Measurements from ENCODE around the gene ATP4B. TPM values are rescaled to one million over a fixed set of nuclear protein-coding genes. Genes with fewer than 3 reads are reported as not detected.
"Not testable (repeated sequence)": the region's sequence is repeated elsewhere in the genome, so short reads cannot be mapped to it uniquely, and the experiment has no call there.

The ATP4B gene
- total RNA-seq, 1 donor from 2014 or later, result not detected

DNA sequence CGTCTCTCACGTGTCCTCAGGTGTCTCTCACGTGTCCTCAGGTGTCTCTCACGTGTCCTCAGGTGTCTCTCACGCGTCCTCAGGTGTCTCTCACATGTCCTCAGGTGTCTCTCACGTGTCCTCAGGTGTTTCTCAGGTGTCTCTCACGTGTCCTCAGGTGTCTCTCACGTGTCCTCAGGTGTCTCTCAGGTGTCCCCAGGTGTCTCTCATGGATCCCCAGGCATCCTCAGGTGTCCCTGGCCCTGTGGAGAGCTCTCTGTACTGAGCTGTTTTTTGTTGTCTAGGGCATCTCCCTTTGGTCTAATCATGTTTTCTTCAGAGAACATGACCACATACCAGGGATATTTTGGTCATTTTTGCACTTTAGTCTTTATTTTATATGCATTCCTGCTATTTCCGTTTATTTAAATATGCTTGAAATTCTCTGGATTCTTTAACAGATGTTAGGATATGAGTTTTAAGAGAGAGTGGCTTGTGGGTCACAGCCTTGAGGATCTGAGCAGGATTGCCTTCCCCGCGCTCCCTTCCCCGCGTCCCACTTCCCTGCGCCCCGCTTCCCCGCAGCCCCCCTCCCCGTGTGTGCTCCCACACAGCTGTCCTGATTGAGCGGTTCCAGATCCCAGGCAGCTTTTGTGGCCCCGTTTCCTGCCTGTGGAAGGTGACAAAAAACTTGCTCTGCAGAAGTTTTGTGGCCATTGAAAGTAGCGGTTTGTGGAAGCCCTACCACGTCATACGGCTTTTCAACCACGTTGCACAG, 31.9 kb downstream of the ATP4B start:
- intact Hi-C loops (cut with micrococcal nuclease), result no loop called here

DNA sequence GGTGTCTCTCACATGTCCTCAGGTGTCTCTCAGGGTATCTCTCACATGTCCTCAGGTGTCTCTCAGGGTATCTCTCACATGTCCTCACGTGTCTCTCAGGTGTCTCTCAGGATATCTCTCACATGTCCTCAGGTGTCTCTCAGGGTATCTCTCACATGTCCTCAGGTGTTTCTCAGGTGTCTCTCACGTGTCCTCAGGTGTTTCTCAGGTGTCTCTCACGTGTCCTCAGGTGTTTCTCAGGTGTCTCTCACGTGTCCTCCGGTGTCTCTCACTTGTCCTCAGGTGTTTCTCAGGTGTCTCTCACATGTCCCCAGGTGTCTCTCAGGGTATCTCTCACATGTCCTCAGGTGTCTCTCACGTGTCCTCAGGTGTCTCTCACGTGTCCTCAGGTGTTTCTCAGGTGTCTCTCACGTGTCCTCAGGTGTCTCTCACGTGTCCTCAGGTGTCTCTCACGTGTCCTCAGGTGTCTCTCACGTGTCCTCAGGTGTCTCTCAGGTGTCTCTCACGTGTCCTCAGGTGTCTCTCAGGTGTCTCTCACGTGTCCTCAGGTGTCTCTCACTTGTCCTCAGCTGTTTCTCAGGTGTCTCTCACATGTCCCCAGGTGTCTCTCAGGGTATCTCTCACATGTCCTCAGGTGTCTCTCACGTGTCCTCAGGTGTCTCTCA, 33.2 kb downstream of the ATP4B start:
- intact Hi-C loops (cut with micrococcal nuclease), result not testable (repeated sequence)

DNA sequence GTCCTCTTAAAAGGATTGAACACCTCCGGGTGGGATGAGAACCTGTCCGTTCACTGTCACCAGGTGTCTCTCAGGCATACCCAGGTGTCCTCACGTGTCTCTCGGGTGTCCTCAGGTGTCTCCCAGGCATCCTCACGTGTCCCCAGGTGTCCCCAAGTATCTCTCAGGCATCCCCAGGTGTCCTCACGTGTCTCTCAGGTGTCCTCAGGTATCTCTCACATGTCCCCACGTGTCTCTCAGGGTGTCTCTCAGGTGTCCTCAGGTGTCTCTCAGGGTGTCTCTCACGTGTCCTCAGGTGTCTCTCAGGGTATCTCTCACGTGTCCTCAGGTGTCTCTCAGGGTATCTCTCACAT, 33.8 kb downstream of the ATP4B start:
- intact Hi-C loops (cut with micrococcal nuclease), result no loop called here

DNA sequence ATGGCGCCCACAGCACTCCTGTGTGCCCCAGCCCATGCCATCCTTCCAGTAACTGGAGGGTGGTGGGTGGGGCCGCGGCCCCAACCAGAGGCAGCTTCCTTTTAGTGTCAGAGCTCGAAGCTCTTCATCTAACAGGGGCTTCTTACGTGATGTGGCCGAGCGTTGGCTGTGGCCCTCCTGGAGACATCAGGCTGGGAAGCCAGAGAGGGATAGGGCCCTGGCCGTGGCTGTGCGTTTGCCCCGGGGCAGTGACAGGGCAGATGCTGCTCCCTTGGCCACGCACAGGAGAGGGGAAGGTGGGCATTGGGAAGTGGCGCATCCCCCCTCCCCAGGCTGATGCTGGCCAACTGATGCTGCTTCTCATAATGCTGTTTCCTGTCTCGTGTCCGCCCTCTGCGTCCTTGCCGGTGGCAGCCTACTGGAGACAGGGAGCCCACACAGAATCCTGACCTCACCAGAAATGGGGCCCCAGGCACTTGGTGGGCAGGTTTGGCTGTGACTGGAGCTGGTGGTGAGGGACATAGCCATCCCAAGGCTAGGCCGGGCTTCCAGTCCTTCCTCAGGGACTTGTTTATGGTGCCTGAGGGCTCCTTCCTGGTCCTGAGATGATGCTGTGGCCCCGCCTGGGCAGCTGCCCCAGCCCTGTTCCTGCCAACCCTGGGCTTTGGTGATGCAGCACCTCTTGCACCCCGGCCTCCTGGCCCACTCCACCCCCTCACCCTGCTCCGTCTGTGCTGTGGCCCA, 34.3 kb downstream of the ATP4B start:
- intact Hi-C loops (cut with micrococcal nuclease), result no loop called here

DNA sequence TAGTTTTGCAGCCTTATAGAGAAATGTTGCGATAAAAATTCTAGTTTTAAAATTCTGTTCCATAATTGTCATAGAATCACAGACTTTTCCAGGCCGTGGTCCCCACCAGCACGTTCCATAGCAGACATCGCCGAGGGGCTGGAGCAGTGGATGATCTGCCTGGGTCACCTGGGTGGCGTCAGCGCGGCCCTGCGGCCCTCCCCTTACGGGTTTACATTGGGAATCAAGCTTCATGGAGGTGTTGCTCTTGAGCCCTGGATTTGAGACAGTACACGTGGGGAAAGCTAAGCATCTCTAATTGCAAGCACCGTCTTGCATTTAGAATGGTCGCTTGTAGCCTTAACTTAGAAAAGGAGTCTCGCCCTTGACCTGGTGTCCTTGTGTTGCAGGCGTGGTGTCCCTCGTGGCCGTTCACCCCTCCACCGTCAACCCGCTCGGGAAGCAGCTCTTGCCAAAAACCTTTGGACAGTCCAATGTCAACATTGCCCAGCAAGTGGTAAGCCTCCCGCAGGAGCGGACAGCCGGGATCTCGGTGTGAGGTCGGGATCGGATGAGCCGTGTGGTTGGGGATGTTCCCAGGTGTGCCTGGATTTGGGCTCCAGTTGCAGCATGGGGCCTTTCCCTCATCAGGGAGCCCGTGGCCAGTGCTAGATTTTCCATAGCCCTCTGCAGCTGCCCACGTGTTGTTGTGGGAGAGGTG, 35.1 kb downstream of the ATP4B start:
- intact Hi-C loops (cut with micrococcal nuclease), result no loop called here

DNA sequence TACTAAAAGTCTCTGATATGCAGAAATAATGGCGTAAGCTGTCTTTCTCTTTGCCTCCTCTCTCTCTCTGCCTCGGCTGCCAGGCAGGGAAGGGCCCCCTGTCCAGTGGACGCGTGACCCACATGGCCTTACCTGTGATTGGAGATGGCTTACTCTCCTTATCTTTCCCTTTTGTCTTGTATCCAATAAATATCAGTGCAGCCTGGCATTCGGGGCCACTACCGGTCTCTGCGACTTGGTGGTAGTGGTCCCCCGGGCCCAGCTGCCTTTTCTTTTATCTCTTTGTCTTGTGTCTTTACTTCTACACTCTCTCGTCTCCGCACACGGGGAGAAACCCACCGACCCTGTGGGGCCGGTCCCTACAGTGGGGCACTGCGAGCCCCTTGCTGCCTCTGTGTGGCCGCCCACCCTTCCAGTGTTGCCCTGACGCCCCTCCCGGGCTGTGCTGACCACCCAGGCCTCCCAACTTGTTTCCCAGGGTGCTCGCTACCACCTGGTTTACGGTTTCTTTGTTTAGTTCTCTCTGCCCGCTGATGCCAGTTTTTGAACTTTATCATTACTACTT, 35.9 kb downstream of the ATP4B start:
- intact Hi-C loops (cut with micrococcal nuclease), result not testable (repeated sequence)

DNA sequence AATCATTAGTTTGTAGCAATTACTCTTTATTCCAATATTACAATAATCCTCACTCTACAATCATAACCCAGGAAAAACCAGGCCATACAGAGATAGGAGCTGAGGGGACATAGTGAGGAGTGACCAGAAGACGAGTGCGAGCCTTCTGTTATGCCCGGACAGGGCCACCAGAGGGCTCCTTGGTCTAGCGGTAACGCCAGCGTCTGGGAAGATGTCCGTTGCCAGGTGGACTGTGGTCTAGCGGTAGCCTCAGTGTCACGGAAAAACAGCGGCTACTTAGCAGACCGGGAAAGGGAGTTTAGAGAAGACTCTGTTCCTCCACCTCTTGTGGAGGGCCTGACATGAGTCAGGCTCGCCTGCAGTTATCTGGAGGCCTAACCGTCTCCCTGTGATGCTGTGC, 36.5 kb downstream of the ATP4B start:
- intact Hi-C loops (cut with micrococcal nuclease), result not testable (repeated sequence)

DNA sequence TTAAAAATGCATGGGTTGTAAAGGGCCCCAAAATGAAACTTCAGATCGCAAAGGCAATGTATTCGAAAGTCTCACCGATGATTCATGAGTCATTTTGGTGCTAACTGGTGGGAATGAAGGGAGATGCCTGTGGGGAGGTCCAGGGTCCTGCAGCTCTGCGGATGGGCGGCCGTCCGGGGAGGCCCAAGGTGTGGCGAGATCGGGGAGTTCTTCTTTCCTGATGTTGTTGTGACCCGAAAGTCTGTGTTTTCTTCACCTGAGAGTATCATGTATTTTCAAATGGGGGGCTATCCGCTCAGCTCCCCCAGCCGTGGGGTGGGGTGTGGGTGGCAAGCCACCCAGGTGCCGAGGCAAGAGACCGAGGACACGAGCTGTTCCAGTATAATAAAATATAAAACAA, 37.0 kb downstream of the ATP4B start:
- intact Hi-C loops (cut with micrococcal nuclease), result no loop called here

DNA sequence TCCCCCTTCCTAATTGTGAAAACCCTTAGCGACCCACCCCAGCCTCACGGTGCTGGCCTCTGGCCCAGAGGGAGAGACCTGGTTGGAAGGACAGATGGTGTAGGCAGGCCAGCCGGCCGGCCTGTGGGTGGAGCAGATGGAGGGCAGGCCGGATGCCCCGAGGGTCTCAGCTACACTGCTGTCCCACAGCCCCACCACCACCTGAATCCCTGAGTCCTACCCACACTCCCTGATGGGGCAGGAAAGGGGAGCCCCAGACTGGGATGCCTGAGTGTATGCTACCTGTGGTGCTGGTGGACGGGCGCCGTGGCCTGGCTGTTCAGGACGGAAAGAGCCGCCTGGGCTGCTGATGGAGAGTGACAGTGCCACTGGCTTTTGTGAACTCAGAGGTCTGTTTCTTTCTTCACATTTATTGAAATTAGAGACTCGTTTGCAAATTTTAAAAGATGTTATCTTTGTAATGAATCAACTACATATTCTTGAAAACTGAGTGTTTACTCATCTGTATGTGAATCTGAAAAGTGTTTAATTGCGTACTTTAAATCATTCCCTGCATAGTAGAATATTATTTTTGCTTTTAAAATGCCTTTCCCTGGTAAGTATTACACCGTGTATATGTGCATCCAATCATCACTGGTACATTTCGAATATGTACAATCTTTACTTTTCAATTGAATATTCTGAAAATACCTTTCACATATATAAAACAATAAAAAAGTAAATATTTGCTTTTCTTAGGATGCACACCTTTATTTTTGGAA, 37.8 kb downstream of the ATP4B start:
- intact Hi-C loops (cut with micrococcal nuclease), result no loop called here

DNA sequence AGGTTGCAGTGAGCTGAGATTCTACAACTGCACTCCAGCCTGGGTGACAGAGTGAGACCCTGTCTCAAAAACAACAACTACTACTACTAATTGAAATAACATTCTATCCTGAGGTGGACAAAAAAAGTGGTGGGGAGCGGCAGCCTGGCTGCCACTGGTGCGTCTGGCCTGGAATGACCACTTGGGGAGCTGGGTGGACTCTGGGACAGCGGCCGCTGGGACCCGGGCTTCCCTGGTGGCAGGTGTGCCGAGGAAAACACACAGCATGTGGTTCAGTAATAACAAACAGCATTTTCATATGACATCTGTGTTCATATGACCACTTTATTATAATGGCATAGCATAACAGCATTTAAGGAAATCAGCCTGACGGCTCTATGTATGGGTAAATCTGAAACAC, 39.5 kb downstream of the ATP4B start:
- intact Hi-C loops (cut with micrococcal nuclease), result no loop called here

DNA sequence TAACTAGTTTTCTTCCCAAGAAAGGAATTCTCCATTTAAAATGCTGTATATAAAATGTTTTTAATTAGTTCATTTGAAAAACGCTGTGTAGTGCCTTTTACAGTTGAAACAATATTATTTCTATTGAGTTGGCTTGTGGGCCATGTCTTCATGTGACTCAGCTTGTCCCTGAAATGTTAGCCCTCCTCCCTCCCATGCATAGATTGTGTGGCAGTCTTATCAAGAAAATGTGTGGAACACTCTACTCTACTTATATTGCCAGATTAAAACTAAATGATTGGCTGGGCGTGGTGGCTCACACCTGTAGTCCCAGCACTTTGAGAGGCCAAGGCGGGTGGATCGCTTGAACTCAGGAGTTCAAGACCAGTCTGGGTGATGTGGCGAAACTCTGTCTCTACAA, 40.0 kb downstream of the ATP4B start:
- intact Hi-C loops (cut with micrococcal nuclease), result no loop called here

DNA sequence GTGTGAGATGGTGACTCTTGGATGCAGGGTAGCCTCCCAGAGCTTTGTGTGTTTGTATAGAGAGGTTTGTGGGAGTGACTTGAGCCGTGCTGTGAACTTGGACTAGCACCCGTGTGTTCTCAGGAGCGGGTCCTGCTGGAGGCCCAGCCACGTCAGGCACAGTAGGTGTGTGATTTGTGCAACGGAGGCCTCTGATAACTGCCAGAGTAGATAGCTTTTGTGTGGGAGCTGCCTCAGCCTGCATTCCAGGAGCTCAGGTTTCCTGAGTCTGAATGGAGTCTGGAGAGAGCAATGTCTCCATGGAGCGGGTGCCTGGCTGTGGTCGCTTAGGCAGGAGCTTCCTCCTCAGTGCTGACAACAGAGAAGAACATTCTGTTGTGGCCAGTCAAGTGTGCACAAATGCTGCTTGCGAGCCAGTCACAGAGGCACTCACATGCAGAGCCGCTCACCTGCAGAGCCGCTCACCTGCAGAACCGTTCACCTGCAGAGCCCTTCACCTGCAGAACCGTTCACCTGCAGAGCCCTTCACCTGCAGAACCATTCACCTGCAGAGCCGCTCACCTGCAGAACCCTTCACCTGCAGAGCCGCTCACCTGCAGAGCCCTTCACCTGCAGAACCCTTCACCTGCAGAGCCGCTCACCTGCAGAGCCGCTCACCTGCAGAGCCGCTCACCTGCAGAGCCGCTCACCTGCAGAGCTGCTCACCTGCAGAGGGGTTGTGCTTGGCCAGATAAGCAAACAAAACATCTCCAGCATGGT, 40.8 kb downstream of the ATP4B start:
- intact Hi-C loops (cut with micrococcal nuclease), result no loop called here

DNA sequence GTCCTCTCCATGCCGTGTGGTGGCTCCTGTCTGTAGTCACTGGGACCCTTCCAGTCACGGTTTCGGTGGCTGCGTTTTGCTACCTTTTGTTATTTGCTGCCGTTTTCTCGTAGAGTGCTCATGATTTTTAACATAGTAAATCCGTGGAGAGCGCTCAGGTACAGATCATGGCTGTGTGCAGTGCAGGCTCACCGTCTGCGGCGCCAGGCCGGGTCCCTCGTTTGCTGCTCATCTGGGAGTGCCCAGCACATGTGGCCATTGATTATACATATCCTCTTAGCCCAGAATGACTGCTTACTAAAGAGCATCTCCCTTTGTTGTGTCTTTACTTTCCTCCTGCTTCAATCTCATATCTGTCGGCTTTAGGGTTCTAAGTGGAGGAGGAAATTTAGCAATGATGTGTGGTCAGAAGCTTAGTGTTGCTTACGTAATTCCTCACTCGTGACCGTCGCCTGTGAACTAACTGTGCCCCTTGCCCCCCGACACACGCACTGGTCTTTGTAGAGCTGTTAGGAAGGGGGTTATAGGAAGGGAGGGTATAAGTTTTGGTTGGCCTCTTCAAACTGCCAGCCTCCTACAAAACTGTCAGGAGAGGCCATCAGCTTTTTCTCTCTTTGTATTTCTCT, 41.6 kb downstream of the ATP4B start:
- intact Hi-C loops (cut with micrococcal nuclease), result no loop called here

DNA sequence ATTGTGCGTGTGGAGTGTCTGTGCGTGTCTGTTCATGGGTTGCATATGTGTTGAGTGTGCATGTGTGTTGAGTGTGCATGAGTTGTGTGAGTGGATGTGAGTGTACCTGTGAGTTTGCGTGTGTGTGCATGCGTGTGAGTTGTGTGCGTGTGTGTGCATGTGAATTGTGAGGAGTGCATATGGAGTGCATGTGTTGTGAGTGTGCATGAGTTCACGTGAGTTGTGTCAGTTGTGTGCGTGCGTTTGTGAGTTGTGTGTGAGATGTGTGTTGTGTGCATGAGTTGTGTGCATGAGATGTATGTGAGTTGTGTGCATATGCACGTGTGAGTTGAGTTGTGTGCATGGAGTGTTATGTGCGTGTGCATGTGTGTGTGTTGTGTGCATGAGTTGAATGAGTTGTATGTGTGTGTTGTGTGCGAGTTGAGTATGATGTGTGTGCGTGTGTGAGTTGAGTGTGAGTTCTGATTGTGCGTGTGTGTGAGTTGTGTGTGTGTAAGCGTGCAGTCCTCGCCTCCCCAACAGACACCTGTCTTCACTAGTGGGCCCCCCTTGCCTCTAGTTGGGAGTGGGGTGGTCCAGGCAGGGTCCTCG, 44.1 kb downstream of the ATP4B start:
- intact Hi-C loops (cut with micrococcal nuclease), result no loop called here

DNA sequence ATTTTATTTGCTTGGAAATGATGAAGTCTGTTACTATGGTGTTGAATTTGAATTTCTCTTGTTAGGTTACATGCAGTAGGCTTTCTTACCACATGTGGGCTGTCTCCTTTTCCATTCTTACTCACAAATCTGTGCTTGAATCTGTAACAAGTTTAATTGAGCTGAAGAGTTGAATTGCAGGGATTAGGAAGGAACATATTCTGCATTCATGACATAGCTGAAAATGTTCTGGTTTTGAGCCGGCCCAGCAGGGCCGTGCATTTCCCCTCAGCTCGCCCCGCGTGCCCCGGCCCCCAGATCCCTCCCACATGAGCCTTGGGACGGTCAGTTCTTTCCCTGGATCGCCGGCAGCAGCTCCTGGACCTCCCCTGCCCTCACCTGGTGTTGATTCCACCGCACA, 45.4 kb downstream of the ATP4B start:
- intact Hi-C loops (cut with micrococcal nuclease), result no loop called here

DNA sequence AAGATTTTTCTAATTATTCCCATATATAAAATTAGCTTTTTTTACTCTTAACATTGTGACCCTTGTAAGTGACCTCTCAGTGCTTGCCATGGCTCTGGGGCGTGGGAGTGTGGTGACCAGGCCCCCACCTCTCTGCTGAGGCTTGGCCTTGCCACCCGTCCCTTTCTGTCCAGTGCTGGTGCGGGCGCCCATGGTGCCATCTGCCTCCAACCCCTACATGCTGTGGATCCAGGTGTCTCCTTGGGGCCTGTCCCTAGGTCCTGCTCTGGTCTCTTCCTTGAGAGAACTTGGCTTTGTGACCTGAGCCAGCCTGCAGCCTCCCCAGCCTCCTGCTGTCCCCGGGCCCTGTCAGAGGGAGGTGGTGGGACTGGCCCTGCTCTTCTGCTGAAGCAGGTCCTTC, 46.0 kb downstream of the ATP4B start:
- intact Hi-C loops (cut with micrococcal nuclease), result no loop called here

DNA sequence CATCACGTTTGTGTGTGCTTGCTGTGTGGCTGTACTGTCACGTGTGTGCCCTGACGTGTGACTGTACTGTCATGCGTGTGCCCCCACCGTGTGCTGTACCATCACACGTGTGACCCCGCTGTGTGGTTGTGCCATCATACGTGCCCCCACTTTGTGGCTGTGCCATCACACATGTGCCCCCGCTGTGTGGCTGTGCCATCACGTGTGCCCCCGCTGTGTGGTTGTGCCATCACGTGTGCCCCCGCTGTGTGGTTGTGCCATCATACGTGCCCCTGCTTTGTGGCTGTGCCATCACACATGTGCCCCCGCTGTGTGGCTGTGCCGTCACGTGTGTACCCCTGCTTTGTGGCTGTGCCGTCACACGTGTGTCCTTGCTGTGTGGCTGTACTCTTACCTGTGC, 47.7 kb downstream of the ATP4B start:
- intact Hi-C loops (cut with micrococcal nuclease), result no loop called here

DNA sequence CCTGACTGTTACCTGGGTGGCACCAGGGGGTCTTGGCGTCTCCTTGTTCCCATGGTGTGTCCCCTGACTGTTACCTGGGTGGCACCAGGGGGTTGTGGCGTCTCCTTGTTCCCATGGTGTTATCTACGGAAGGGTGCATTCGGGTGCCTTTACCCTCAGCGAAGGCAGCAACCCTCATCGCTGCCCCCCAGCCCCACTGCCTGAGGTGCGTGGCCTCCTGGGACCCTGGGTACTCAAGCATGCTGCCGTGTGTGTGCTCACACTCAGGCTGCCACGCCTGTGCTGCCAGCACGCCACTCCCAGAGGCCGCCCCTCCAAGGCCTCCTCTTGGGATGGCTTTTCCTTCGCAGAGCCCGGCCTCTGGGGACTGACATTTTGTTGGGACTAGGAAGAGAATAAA, 48.4 kb downstream of the ATP4B start:
- intact Hi-C loops (cut with micrococcal nuclease), result no loop called here

DNA sequence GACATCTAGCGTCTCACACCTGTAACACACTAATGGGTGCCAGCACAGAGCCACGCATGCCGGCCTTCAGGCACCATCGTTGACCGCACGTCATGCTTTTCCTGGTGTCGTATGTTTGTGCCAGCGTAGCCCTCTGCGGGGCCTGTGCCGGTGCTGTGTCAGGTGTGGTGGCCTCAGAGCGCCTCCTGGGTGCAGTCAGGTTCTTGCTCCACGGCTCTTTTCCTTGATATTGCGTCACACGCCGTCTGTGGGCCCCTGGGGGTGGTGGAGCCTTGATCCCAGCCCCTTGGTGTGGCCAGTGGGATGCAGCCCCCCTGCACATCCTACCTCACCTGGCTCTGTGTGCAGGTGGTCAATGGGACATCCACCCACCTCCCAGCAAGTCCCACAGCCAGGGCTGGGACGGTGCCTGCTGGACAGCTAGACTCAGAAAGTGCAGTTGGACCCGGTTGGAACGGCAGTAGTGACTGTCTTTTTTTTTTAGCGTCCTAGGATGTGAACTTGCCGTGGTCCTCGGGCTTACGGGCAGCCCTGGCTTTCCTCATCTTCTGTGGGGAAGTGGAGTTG, 48.9 kb downstream of the ATP4B start:
- intact Hi-C loops (cut with micrococcal nuclease), result no loop called here
